K562 (cell line): Measurements from ENCODE around the gene USP19. TPM values are rescaled to one million over a fixed set of nuclear protein-coding genes. Genes with fewer than 3 reads are reported as not detected.

ENCODE experiments used
- CEBPB ChIP-seq: fragments of 450-650 bp; IDR thresholded peaks from 2 replicates; pipeline ENCODE4 v1.6.1; 2016; ENCODE audit warnings: missing genetic modification characterization, missing compliant biosample characterization
- E2F6 ChIP-seq, 2 experiments: IDR thresholded peaks; 2 replicates each; pipeline ENCODE4 v1.6.1; 2011; ENCODE audit warnings: borderline replicate concordance in 1 of 2, control low read depth in 1 of 2, low read depth in 1 of 2, low read length in 1 of 2, mild to moderate bottlenecking in 1 of 2, mixed read lengths in 1 of 2, moderate library complexity in 1 of 2; ENCODE audit not compliant: insufficient read depth in 1 of 2, insufficient read length in 1 of 2, poor library complexity in 1 of 2, severe bottlenecking in 1 of 2; ENCODE audit errors: extremely low read depth in 1 of 2
- ELF1 ChIP-seq: fragments of 200-800 bp; sonication (Bioruptor generic); IDR thresholded peaks from 2 replicates; pipeline ENCODE4 v1.6.1; 2016; ENCODE audit warnings: missing genetic modification characterization, missing compliant biosample characterization
- FOXK2 ChIP-seq, 2 experiments: fragments of 450-650 bp; IDR thresholded peaks in 1 of 2; conservative IDR thresholded peaks in 1 of 2; 2 replicates each; pipeline ENCODE4 v1.6.1; 2016; ENCODE audit warnings: low read depth in 2 of 2, mild to moderate bottlenecking in 1 of 2
- GABPB1 ChIP-seq: sonication (generic); formaldehyde crosslinking; IDR thresholded peaks from 2 replicates; pipeline ENCODE4 v1.8.0; 2022; ENCODE audit warnings: mild to moderate bottlenecking, missing genetic modification reagents
- KDM5B ChIP-seq: fragments of 200-600 bp; sonication (generic); IDR thresholded peaks from 2 replicates; pipeline ENCODE4 v1.6.1; 2012; ENCODE audit warnings: low read depth, mild to moderate bottlenecking, moderate library complexity, low read length, control low read depth, inconsistent platforms; ENCODE audit not compliant: insufficient replicate concordance
- L3MBTL2 ChIP-seq: fragments of 450-650 bp; IDR thresholded peaks from 2 replicates; pipeline ENCODE4 v1.6.1; 2016; ENCODE audit warnings: mild to moderate bottlenecking, moderate library complexity
- MNT ChIP-seq, 2 experiments: fragments of 450-650 bp; conservative IDR thresholded peaks; 2 replicates each; pipeline ENCODE4 v1.6.1; 2017; ENCODE audit warnings: mild to moderate bottlenecking in 2 of 2, moderate library complexity in 2 of 2
- PHTF2 ChIP-seq: fragments of 250-450 bp; sonication (Bioruptor Pico); IDR thresholded peaks from 2 replicates; pipeline ENCODE4 v1.5.0; 2021; ENCODE audit warnings: mild to moderate bottlenecking
- POLR2A ChIP-seq: fragments of 450-650 bp; conservative IDR thresholded peaks from 2 replicates; pipeline ENCODE4 v1.6.1; 2016
- POLR2AphosphoS5 ChIP-seq: IDR thresholded peaks from 2 replicates; pipeline ENCODE4 v1.6.1; 2011; ENCODE audit warnings: mild to moderate bottlenecking, low read depth, low read length, moderate library complexity; ENCODE audit not compliant: control insufficient read depth, insufficient read depth
- SIN3A ChIP-seq, 2 experiments: fragments of 150-350 bp in 1 of 2; IDR thresholded peaks; 2 replicates each; pipeline ENCODE4 v1.6.1; 2011 to 2016; ENCODE audit warnings: borderline replicate concordance in 2 of 2, low read depth in 2 of 2, low read length in 2 of 2, mild to moderate bottlenecking in 2 of 2, moderate library complexity in 2 of 2; ENCODE audit not compliant: control insufficient read depth in 1 of 2
- TARDBP ChIP-seq: fragments of 450-650 bp; IDR thresholded peaks from 2 replicates; pipeline ENCODE4 v1.6.1; 2016
- ZEB2 ChIP-seq: fragments of 450-650 bp; IDR thresholded peaks from 2 replicates; pipeline ENCODE4 v1.6.1; 2016
- ZNF146 ChIP-seq: IDR thresholded peaks from one replicate; pipeline ENCODE4 v1.6.1; 2018; ENCODE audit warnings: missing compliant biosample characterization; ENCODE audit not compliant: unreplicated experiment
- ZNF583 ChIP-seq: fragments of 250-450 bp; sonication (Bioruptor Pico); IDR thresholded peaks from 2 replicates; pipeline ENCODE4 v1.4.0; 2020
- polyA plus RNA-seq, 8 experiments: library from polyadenylated mRNA; depleted of rRNA in 4 of 8; stranded (reverse) in 5 of 8; unstranded in 3 of 8; fragments of >200 nt; fragmentation: Nextera tagmentation in 2 of 8; fragmentation: Illumina TruSeq in 1 of 8; extraction: Ambion mirVana in 2 of 8; extraction: Trizol in 1 of 8; gene quantifications; 2 replicates each; pipeline versions ENCODE4 v1.2.1 to v1.2.3, GENCODE V29; 2011 to 2014; ENCODE audit warnings: inconsistent platforms in 1 of 8, missing spikeins in 1 of 8
- total RNA-seq, 7 experiments: library from RNA; depleted of rRNA in 6 of 7; stranded (reverse); fragments of >200 nt in 6 of 7; fragmentation: Illumina TruSeq in 2 of 7; extraction: Trizol in 2 of 7; gene quantifications; 2 replicates each; pipeline versions ENCODE4 v1.2.1 to v1.2.3, GENCODE V29; 2011 to 2021; ENCODE audit warnings: low replicate concordance in 1 of 7
- TF ChIP-seq, protein P1 (sequence below): sonication (generic); formaldehyde crosslinking; IDR thresholded peaks from 2 replicates; pipeline ENCODE4 v1.8.0; 2022; ENCODE audit warnings: mild to moderate bottlenecking, missing genetic modification reagents
- TF ChIP-seq, protein P2 (sequence below): fragments of 450-650 bp; IDR thresholded peaks from 2 replicates; pipeline ENCODE4 v1.6.1; 2016; ENCODE audit warnings: borderline replicate concordance
- TF ChIP-seq, protein P3 (sequence below): IDR thresholded peaks from 2 replicates; pipeline ENCODE4 v1.6.1; 2011; ENCODE audit not compliant: insufficient read length; ENCODE audit errors: extremely low read depth

The USP19 gene
- total and polyA plus RNA-seq, 9 of the 15 experiments (the other 6 are each of a cell fraction or from before 2014, with no cell fraction given), result 0.24 to 65.9 (median 36.9) TPM

DNA sequence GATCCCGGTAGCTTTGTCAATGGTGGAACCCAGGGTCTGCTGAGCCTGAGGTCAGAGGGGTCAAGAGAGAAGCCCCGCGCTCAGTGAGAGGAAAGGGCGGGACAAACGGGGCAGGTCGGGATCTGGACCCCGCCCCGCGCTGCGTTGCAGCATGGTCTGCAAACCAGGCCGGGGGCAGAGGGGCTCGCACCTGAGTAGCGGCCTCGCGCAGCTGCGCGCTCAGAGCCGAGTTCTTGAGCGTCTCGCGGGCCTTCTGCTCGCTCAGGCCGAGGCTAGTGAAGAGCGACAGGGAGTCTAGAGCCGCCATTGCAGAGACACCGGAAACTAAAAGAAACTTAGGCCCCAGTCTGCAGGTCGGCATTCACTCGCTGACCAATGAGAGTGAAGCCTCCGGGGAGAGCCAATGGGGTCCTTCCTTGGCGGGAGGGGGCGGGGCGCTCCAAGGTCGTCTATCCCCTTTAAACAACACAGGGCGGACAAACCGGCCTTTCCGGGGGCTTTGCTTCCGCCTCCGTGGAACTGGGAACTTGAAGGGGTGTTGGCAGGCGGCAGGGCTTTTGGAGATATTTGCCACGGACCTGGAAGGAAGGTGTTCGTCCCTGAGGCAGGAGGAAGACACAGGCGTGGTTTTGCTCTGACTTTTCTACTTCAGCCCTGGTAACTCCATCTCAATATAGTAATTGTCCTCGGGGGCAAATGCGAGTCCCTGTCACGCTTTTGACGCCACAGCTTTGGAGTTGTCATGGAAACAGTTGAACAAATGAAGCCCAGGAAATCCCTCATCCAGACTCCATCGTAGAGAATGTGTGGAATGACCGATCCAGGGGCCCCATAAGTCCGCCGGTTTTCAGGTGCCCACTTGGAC is 16.0 kb downstream of the USP19 start, which contains the start of gene QARS1 (continued):
- TF ChIP-seq ZEB2 (no peak), ZNF583 (CRISPR knock-in tag) (no peak), KDM5B (peak; percentile 79), PHTF2 (CRISPR knock-in tag) (no peak), ZNF146 (no peak), POLR2A (peak; percentile 85), L3MBTL2 (peak; percentile 64; the same call in 1 of the 2 replicates), E2F6 (IDR thresholded peaks at IDR 0.05; ENCODE audit: borderline replicate concordance in 1 of 2, extremely low read depth in 1 of 2, insufficient read depth in 1 of 2, insufficient read length in 1 of 2, low read depth in 1 of 2, low read length in 1 of 2, poor library complexity in 1 of 2, severe bottlenecking in 1 of 2) (peak; percentile 27 to 67), TARDBP (no peak), GABPB1 (CRISPR knock-in tag) (peak; percentile 86), CEBPB (no peak), POLR2AphosphoS5 (peak; percentile 64; the same call in 1 of the 2 replicates), FOXK2 (conservative IDR thresholded peaks at IDR 0.05 in 1 of 2, IDR thresholded peaks at IDR 0.05 in 1 of 2; ENCODE audit: low read depth in 2 of 2) (peak; percentile 24 to 40; a peak in 1 of 4 replicates), MNT (conservative IDR thresholded peaks at IDR 0.05) (peak; percentile 56 to 75; a peak in 3 of 4 replicates), SIN3A (IDR thresholded peaks at IDR 0.05; ENCODE audit: borderline replicate concordance in 2 of 2, control insufficient read depth in 1 of 2, low read depth in 2 of 2, low read length in 2 of 2) (peak; percentile 43 to 47; a peak in 1 of 4 replicates), ELF1 (tag) (peak; percentile 58; the same call in 1 of the 2 replicates)
- TF ChIP-seq, protein P1, sequence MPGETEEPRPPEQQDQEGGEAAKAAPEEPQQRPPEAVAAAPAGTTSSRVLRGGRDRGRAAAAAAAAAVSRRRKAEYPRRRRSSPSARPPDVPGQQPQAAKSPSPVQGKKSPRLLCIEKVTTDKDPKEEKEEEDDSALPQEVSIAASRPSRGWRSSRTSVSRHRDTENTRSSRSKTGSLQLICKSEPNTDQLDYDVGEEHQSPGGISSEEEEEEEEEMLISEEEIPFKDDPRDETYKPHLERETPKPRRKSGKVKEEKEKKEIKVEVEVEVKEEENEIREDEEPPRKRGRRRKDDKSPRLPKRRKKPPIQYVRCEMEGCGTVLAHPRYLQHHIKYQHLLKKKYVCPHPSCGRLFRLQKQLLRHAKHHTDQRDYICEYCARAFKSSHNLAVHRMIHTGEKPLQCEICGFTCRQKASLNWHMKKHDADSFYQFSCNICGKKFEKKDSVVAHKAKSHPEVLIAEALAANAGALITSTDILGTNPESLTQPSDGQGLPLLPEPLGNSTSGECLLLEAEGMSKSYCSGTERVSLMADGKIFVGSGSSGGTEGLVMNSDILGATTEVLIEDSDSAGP (CRISPR knock-in tag), result no peak
- TF ChIP-seq, protein P2, sequence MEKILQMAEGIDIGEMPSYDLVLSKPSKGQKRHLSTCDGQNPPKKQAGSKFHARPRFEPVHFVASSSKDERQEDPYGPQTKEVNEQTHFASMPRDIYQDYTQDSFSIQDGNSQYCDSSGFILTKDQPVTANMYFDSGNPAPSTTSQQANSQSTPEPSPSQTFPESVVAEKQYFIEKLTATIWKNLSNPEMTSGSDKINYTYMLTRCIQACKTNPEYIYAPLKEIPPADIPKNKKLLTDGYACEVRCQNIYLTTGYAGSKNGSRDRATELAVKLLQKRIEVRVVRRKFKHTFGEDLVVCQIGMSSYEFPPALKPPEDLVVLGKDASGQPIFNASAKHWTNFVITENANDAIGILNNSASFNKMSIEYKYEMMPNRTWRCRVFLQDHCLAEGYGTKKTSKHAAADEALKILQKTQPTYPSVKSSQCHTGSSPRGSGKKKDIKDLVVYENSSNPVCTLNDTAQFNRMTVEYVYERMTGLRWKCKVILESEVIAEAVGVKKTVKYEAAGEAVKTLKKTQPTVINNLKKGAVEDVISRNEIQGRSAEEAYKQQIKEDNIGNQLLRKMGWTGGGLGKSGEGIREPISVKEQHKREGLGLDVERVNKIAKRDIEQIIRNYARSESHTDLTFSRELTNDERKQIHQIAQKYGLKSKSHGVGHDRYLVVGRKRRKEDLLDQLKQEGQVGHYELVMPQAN, result peak; percentile 58
- TF ChIP-seq, protein P3, sequence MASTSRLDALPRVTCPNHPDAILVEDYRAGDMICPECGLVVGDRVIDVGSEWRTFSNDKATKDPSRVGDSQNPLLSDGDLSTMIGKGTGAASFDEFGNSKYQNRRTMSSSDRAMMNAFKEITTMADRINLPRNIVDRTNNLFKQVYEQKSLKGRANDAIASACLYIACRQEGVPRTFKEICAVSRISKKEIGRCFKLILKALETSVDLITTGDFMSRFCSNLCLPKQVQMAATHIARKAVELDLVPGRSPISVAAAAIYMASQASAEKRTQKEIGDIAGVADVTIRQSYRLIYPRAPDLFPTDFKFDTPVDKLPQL, result no peak
